ENCODE measurements around the gene PCDHGA4.
"Not testable (repeated sequence)": the region's sequence is repeated elsewhere in the genome, so short reads cannot be mapped to it uniquely, and the experiment has no call there.

PCDHGA4 gene

GRCh38 chr5:141384471-141385267, 29.8 kb downstream of the PCDHGA4 start:
- no peak for DNase-seq

GRCh38 chr5:141387557-141388311, 32.9 kb downstream of the PCDHGA4 start, which contains the start of gene PCDHGB4:
PCDHGB4 (plus strand) TSS chr5:141387698; CDS start chr5:141387885, 187 bp downstream.
- DNase-seq = not testable (repeated sequence)

- DNase-seq = no peak
Measured at GRCh38 chr5:141388661-141389060, 33.8 kb downstream of the PCDHGA4 start.

GRCh38 chr5:141389153-141390042, 34.6 kb downstream of the PCDHGA4 start:
- DNase-seq = no peak

- no peak for DNase-seq
Measured at GRCh38 chr5:141392429-141393198, 37.8 kb downstream of the PCDHGA4 start, which contains the start of gene PCDHGA8. PCDHGA8 (plus strand) TSS chr5:141392633; CDS start chr5:141392814, 181 bp downstream.

GRCh38 chr5:141393267-141393666, 38.4 kb downstream of the PCDHGA4 start:
- no peak for DNase-seq

- not testable (repeated sequence) for DNase-seq
Measured at GRCh38 chr5:141394401-141395187, 39.8 kb downstream of the PCDHGA4 start.

GRCh38 chr5:141397756-141398551, 43.1 kb downstream of the PCDHGA4 start, which contains the start of gene PCDHGB5:
PCDHGB5 (plus strand) TSS chr5:141397947; CDS start chr5:141398128, 181 bp downstream.
- peak; percentile 52 for DNase-seq

- DNase-seq = no peak
Measured at GRCh38 chr5:141398608-141399007, 43.8 kb downstream of the PCDHGA4 start.

GRCh38 chr5:141399555-141400258, 44.9 kb downstream of the PCDHGA4 start:
- DNase-seq = no peak

- DNase-seq = no peak
Measured at GRCh38 chr5:141402553-141403243, 47.9 kb downstream of the PCDHGA4 start, which contains the start of gene PCDHGA9. PCDHGA9 (plus strand) TSS chr5:141402778; CDS start chr5:141402953, 175 bp downstream.

- no peak for DNase-seq
Measured at GRCh38 chr5:141403387-141403786, 48.6 kb downstream of the PCDHGA4 start.

Measured in T1000 (cell line).